ENCODE data around the gene PDZD2. TPM values are rescaled to one million over a fixed set of nuclear protein-coding genes. Genes with fewer than 3 reads are reported as not detected.
"Not testable (repeated sequence)": the region's sequence is repeated elsewhere in the genome, so short reads cannot be mapped to it uniquely, and the experiment has no call there.

Gene PDZD2
- total RNA-seq, 1 donor from 2014 or later, result 42.7 TPM

GRCh38 chr5:31759925-31760324 lies 121.0 kb downstream of the PDZD2 start:
- H3K4me1 ChIP-seq, result peaks cover 16% of the 10 kb centered on the region
- H3K9me3 ChIP-seq, result no peaks in the 10 kb centered on the region
- TF ChIP-seq POLR2AphosphoS5 (IDR thresholded peaks at IDR 0.05; ENCODE audit: insufficient read depth in 1 of 2, low read depth in 1 of 2) (no peak), POLR2A (IDR thresholded peaks at IDR 0.05) (no peak), CTCF (IDR thresholded peaks at IDR 0.05) (no peak)
- no peak overlapping the region for H3K4me3 ChIP-seq
- no peaks in the 10 kb centered on the region for H3K27me3 ChIP-seq
- intact Hi-C loops (cut with DNase I), result no loop called here
- DNase-seq (ENCODE audit: extremely low spot score in 2 of 2), result no peak
- H3K27ac ChIP-seq, result no peak overlapping the region
- no peaks in the 10 kb centered on the region for H3K36me3 ChIP-seq

- Histone ChIP-seq H3K27me3 (no peaks in the 10 kb centered on the region), H3K4me3 (no peak overlapping the region), H3K9me3 (no peaks in the 10 kb centered on the region), H3K4me1 (peaks cover 12% of the 10 kb centered on the region), H3K36me3 (no peaks in the 10 kb centered on the region), H3K27ac (no peak overlapping the region)
- intact Hi-C loops (cut with DNase I), result no loop called here
- no peak for DNase-seq (ENCODE audit: extremely low spot score in 2 of 2)
- TF ChIP-seq CTCF (IDR thresholded peaks at IDR 0.05) (no peak), POLR2AphosphoS5 (IDR thresholded peaks at IDR 0.05; ENCODE audit: insufficient read depth in 1 of 2, low read depth in 1 of 2) (no peak), POLR2A (IDR thresholded peaks at IDR 0.05) (no peak)
These were observed 122.9 kb downstream of the PDZD2 start for GRCh38 chr5:31761877-31762276.

- Histone ChIP-seq H3K9me3 (no peaks in the 10 kb centered on the region), H3K27ac (no peak overlapping the region), H3K27me3 (no peaks in the 10 kb centered on the region), H3K4me1 (peaks cover 4% of the 10 kb centered on the region), H3K36me3 (no peaks in the 10 kb centered on the region), H3K4me3 (no peak overlapping the region)
- no peak for TF ChIP-seq POLR2AphosphoS5 (IDR thresholded peaks at IDR 0.05; ENCODE audit: insufficient read depth in 1 of 2, low read depth in 1 of 2)
- no peak for TF ChIP-seq CTCF (IDR thresholded peaks at IDR 0.05)
- TF ChIP-seq POLR2A (IDR thresholded peaks at IDR 0.05), result no peak
- intact Hi-C loops (cut with DNase I), result no loop called here
- no peak for DNase-seq (ENCODE audit: extremely low spot score in 2 of 2)
These were observed 124.5 kb downstream of the PDZD2 start for GRCh38 chr5:31763424-31763823.

- H3K27ac ChIP-seq; H3K9me3 ChIP-seq; H3K4me3 ChIP-seq; H3K27me3 ChIP-seq; H3K36me3 ChIP-seq; H3K4me1 ChIP-seq; intact Hi-C loops (cut with DNase I); DNase-seq (ENCODE audit: extremely low spot score in 2 of 2): not testable (repeated sequence)
These were observed 125.8 kb downstream of the PDZD2 start for GRCh38 chr5:31764687-31765086.

GRCh38 chr5:31767335-31768031 lies 128.6 kb downstream of the PDZD2 start:
- Histone ChIP-seq H3K36me3 (no peaks in the 10 kb centered on the region), H3K4me3 (no peak overlapping the region), H3K27ac (no peak overlapping the region), H3K4me1 (no peaks in the 10 kb centered on the region), H3K9me3 (no peaks in the 10 kb centered on the region), H3K27me3 (no peaks in the 10 kb centered on the region)
- intact Hi-C loops (cut with DNase I), result no loop called here
- TF ChIP-seq POLR2A (IDR thresholded peaks at IDR 0.05) (no peak), POLR2AphosphoS5 (IDR thresholded peaks at IDR 0.05; ENCODE audit: insufficient read depth in 1 of 2, low read depth in 1 of 2) (no peak), CTCF (IDR thresholded peaks at IDR 0.05) (no peak)
- DNase-seq (ENCODE audit: extremely low spot score in 2 of 2), result no peak

All from vagina (tissue), 2 donors.